K562 (cell line): ENCODE data around the gene SRRD. TPM values are rescaled to one million over a fixed set of nuclear protein-coding genes. Genes with fewer than 3 reads are reported as not detected.

Source experiments
- DMBX1 ChIP-seq: fragments of 250-450 bp; sonication (Bioruptor Pico); IDR thresholded peaks from 2 replicates; pipeline ENCODE4 v1.8.0; 2022; ENCODE audit warnings: inconsistent platforms, mild to moderate bottlenecking, moderate library complexity, borderline replicate concordance
- E2F5 ChIP-seq: sonication (generic); formaldehyde crosslinking; IDR thresholded peaks from 2 replicates; pipeline ENCODE4 v1.8.0; 2022; ENCODE audit warnings: mild to moderate bottlenecking, missing genetic modification reagents
- EP300 ChIP-seq: IDR thresholded peaks from 2 replicates; pipeline ENCODE4 v1.6.1; 2012; ENCODE audit warnings: low read length, improper control_type of control experiment
- GTF3C2 ChIP-seq: IDR thresholded peaks from 3 replicates; pipeline ENCODE4 v1.6.1; 2011; ENCODE audit warnings: borderline replicate concordance, mild to moderate bottlenecking, moderate library complexity; ENCODE audit not compliant: insufficient read length; ENCODE audit errors: extremely low read depth
- HDAC8 ChIP-seq: fragments of 450-650 bp; IDR thresholded peaks from 2 replicates; pipeline ENCODE4 v1.6.1; 2016; ENCODE audit warnings: mild to moderate bottlenecking, missing genetic modification characterization, moderate library complexity, missing compliant biosample characterization
- KAT2B ChIP-seq: IDR thresholded peaks from one replicate; pipeline ENCODE4 v1.6.1; 2012; ENCODE audit warnings: low read depth, mild to moderate bottlenecking, control low read depth, inconsistent platforms, low read length, moderate library complexity
- POLR2AphosphoS5 ChIP-seq: IDR thresholded peaks from 2 replicates; pipeline ENCODE4 v1.6.1; 2011; ENCODE audit warnings: mild to moderate bottlenecking, low read depth, low read length, moderate library complexity; ENCODE audit not compliant: control insufficient read depth, insufficient read depth
- RFX7 ChIP-seq: fragments of 250-450 bp; sonication (Bioruptor Pico); IDR thresholded peaks from 2 replicates; pipeline ENCODE4 v1.5.1; 2021; ENCODE audit warnings: mild to moderate bottlenecking
- SIX5 ChIP-seq, 2 experiments: IDR thresholded peaks; 2 replicates each; pipeline ENCODE4 v1.6.1; 2011; ENCODE audit warnings: low read length in 2 of 2, borderline replicate concordance in 1 of 2, low read depth in 1 of 2, mild to moderate bottlenecking in 1 of 2, moderate library complexity in 1 of 2; ENCODE audit not compliant: insufficient read depth in 1 of 2
- SMAD3 ChIP-seq: fragments of 450-650 bp; formaldehyde crosslinking; conservative IDR thresholded peaks from 2 replicates; pipeline ENCODE4 v1.4.0; 2020; ENCODE audit warnings: mild to moderate bottlenecking
- SNRNP70 ChIP-seq: fragments of 200-400 bp; formaldehyde crosslinking; optimal IDR thresholded peaks from 2 replicates; pipeline ENCODE3; 2017; ENCODE audit warnings: low read depth, low read length
- TAF1 ChIP-seq: IDR thresholded peaks from 2 replicates; pipeline ENCODE4 v1.6.1; 2011; ENCODE audit warnings: mild to moderate bottlenecking, low read length, moderate library complexity; ENCODE audit not compliant: insufficient read depth, control insufficient read depth, severe bottlenecking; ENCODE audit errors: extremely low read depth
- TAF15 ChIP-seq: fragments of 200-400 bp; formaldehyde crosslinking; IDR thresholded peaks from 2 replicates; pipeline ENCODE4 v1.6.1; 2017; ENCODE audit warnings: mild to moderate bottlenecking, low read depth, low read length, moderate library complexity
- TBP ChIP-seq: optimal IDR thresholded peaks from 2 replicates; pipeline ENCODE3; 2011; ENCODE audit warnings: low read depth, low read length, improper control_type of control experiment
- TCF7 ChIP-seq: sonication (generic); IDR thresholded peaks from 2 replicates; pipeline ENCODE4 v1.6.1; 2016; ENCODE audit warnings: antibody characterized with exemption, borderline replicate concordance
- ZNF253 ChIP-seq: fragments of 250-450 bp; sonication (Bioruptor Pico); conservative IDR thresholded peaks from 2 replicates; pipeline ENCODE4 v1.6.1; 2021; ENCODE audit warnings: mild to moderate bottlenecking
- ZNF696 ChIP-seq: fragments of 250-450 bp; sonication (Bioruptor Pico); conservative IDR thresholded peaks from 2 replicates; pipeline ENCODE4 v1.4.0; 2020; ENCODE audit warnings: mild to moderate bottlenecking, moderate library complexity
- ZSCAN32 ChIP-seq: fragments of 450-650 bp; formaldehyde crosslinking; IDR thresholded peaks from 2 replicates; pipeline ENCODE4 v1.4.0; 2020; ENCODE audit warnings: mild to moderate bottlenecking, moderate library complexity
- polyA plus RNA-seq, 8 experiments: library from polyadenylated mRNA; depleted of rRNA in 4 of 8; stranded (reverse) in 5 of 8; unstranded in 3 of 8; fragments of >200 nt; fragmentation: Nextera tagmentation in 2 of 8; fragmentation: Illumina TruSeq in 1 of 8; extraction: Ambion mirVana in 2 of 8; extraction: Trizol in 1 of 8; gene quantifications; 2 replicates each; pipeline versions ENCODE4 v1.2.1 to v1.2.3, GENCODE V29; 2011 to 2014; ENCODE audit warnings: inconsistent platforms in 1 of 8, missing spikeins in 1 of 8
- total RNA-seq, 7 experiments: library from RNA; depleted of rRNA in 6 of 7; stranded (reverse); fragments of >200 nt in 6 of 7; fragmentation: Illumina TruSeq in 2 of 7; extraction: Trizol in 2 of 7; gene quantifications; 2 replicates each; pipeline versions ENCODE4 v1.2.1 to v1.2.3, GENCODE V29; 2011 to 2021; ENCODE audit warnings: low replicate concordance in 1 of 7
- TF ChIP-seq, protein P1 (sequence below): fragments of 450-650 bp; formaldehyde crosslinking; IDR thresholded peaks from 2 replicates; pipeline ENCODE4 v1.4.0; 2022; ENCODE audit warnings: missing genetic modification characterization

Gene SRRD
- total and polyA plus RNA-seq, 9 of the 15 experiments (the other 6 are each of a cell fraction or from before 2014, with no cell fraction given), result 4.9 to 59.4 (median 34.4) TPM

DNA sequence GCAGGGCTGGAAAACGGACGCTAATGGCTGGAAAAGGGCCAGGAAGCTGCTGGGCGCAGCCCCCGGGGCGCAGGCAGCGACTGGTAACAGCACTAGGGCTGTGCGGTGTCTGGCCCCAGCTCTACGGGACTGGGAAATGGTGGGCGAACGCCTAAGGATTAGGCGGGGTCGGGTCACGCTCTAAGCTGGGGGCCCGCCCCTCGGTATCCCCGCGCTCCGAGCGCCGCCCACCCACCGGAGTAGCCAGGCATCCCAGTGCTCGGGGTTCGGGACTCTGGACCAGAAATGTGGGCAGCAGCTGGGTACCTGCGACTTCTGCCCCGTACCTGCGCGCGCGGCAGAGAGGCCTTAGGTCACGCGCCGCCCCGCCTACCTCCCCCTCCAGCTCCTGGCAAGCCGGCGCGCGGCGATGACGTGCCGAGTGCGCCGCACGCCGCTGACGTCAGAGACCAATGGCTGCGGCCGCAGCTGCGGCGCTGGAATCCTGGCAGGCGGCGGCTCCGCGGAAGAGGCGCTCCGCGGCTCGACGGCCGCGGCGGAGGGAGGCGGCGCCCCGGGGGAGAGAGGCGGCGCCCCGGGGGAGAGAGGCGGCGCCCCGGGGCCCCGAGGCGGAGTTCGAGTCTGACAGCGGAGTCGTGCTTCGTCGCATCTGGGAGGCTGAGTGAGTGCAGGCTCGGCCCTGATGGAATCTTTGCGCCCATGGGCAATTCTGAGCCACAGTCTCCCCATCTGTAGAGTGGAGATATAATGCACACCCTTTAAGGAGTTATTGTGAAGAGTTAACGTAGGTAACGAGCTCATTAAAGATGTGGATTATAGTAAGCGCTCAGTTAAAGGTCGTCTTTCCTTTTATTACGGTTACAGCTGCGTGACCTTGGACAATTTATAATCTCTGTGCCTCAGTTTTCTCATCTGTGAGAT, at the start of gene SRRD, which contains the start of gene HPS4 (continued):
- TF ChIP-seq E2F5 (CRISPR knock-in tag) (no peak), KAT2B (no peak), SNRNP70 (no peak), ZSCAN32 (CRISPR knock-in tag) (no peak), ZNF253 (CRISPR knock-in tag) (no peak), RFX7 (CRISPR knock-in tag) (no peak), DMBX1 (CRISPR knock-in tag) (no peak), TBP (peak; percentile 78), HDAC8 (tag) (no peak), SIX5 (IDR thresholded peaks at IDR 0.05; ENCODE audit: borderline replicate concordance in 1 of 2, insufficient read depth in 1 of 2, low read depth in 1 of 2, low read length in 2 of 2) (peak in 1 of 2 experiments; percentile 29; a peak in 2 of 4 replicates), TAF1 (peak; percentile 82), ZNF696 (CRISPR knock-in tag) (no peak), TCF7 (no peak), POLR2AphosphoS5 (no peak; the same call in 1 of the 2 replicates), EP300 (no peak), SMAD3 (CRISPR knock-in tag) (no peak), TAF15 (no peak), GTF3C2 (peak; percentile 21)
- TF ChIP-seq, protein P1, sequence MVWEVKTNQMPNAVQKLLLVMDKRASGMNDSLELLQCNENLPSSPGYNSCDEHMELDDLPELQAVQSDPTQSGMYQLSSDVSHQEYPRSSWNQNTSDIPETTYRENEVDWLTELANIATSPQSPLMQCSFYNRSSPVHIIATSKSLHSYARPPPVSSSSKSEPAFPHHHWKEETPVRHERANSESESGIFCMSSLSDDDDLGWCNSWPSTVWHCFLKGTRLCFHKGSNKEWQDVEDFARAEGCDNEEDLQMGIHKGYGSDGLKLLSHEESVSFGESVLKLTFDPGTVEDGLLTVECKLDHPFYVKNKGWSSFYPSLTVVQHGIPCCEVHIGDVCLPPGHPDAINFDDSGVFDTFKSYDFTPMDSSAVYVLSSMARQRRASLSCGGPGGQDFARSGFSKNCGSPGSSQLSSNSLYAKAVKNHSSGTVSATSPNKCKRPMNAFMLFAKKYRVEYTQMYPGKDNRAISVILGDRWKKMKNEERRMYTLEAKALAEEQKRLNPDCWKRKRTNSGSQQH (CRISPR knock-in tag), result no peak
